IMR-90 (cell line): ENCODE measurements around the gene TMEM247. TPM values are rescaled to one million over a fixed set of nuclear protein-coding genes. Genes with fewer than 3 reads are reported as not detected.

Source experiments
- ATAC-seq: fragments of 200-7000 bp; cut with Tn5 transposase; 2 replicates; pipeline ENCODE4 v1.9.1; 2020; ENCODE audit warnings: low read depth, mild to moderate bottlenecking, moderate library complexity
- BruUV-seq: library from RNA; stranded (reverse); fragments of 400-500 nt; replicated peaks from 2 replicates; lab custom pipeline; 2021; lab: Mats Ljungman, UMichigan
- CTCF ChIA-PET: fragments of 300-600 bp; formaldehyde crosslinking; extraction: SDS; loops from one replicate; lab custom pipeline; 2021; ENCODE audit warnings: antibody characterized with exemption; lab: Yijun Ruan, JAX
- POLR2A ChIA-PET: fragments of 300-600 bp; sonication (Branson Sonifier 250); formaldehyde crosslinking; loops from one replicate; lab custom pipeline; 2022; ENCODE audit warnings: antibody characterized with exemption; ENCODE audit not compliant: unreplicated experiment; lab: Charles Lee
- DNase-seq: peaks from one replicate; pipeline ENCODE4 v3.0.0; 2013
- H2AFZ ChIP-seq: replicated peaks from 2 replicates; pipeline ENCODE3; 2013; ENCODE audit warnings: low read length, mild to moderate bottlenecking; ENCODE audit not compliant: poor library complexity
- H2AK5ac ChIP-seq: 2 replicates; pipeline ENCODE4 v1.6.1; 2013; ENCODE audit warnings: low read depth, low read length, inconsistent platforms
- H2AK9ac ChIP-seq: replicated peaks from 2 replicates; pipeline ENCODE3; 2013; ENCODE audit warnings: mild to moderate bottlenecking, low read depth, low read length, moderate library complexity; ENCODE audit not compliant: poor library complexity
- H2BK120ac ChIP-seq: 2 replicates; pipeline ENCODE4 v1.6.1; 2013; ENCODE audit warnings: low read depth, low read length, inconsistent platforms
- H2BK15ac ChIP-seq: 3 replicates; pipeline ENCODE4 v1.6.1; 2013; ENCODE audit warnings: low read depth, low read length, inconsistent platforms
- H2BK20ac ChIP-seq: 2 replicates; pipeline ENCODE4 v1.6.1; 2013; ENCODE audit warnings: low read depth, mild to moderate bottlenecking, inconsistent platforms, low read length, moderate library complexity
- H2BK5ac ChIP-seq: 2 replicates; pipeline ENCODE4 v1.6.1; 2013; ENCODE audit warnings: mild to moderate bottlenecking, low read depth, low read length, inconsistent platforms; ENCODE audit not compliant: poor library complexity, severe bottlenecking
- H3K14ac ChIP-seq: replicated peaks from 2 replicates; pipeline ENCODE4 v1.6.1; 2013; ENCODE audit warnings: low read depth, low read length, inconsistent platforms
- H3K18ac ChIP-seq: 2 replicates; pipeline ENCODE4 v1.6.1; 2013; ENCODE audit warnings: low read depth, low read length, control low read depth
- H3K23ac ChIP-seq: 2 replicates; pipeline ENCODE4 v1.6.1; 2013; ENCODE audit warnings: low read depth, low read length, inconsistent platforms
- H3K27ac ChIP-seq: 2 replicates; pipeline ENCODE4 v1.5.1; 2013; ENCODE audit warnings: mild to moderate bottlenecking, control low read depth, low read length; ENCODE audit not compliant: insufficient read depth
- H3K27me3 ChIP-seq: 2 replicates; pipeline ENCODE4 v1.6.1; 2013; ENCODE audit warnings: low read length; ENCODE audit not compliant: control insufficient read depth, insufficient read depth
- H3K36me3 ChIP-seq: 2 replicates; pipeline ENCODE4 v1.6.1; 2013; ENCODE audit warnings: low read length, mixed read lengths; ENCODE audit not compliant: control insufficient read depth, insufficient read depth
- H3K4ac ChIP-seq: 2 replicates; pipeline ENCODE4 v1.6.1; 2013; ENCODE audit warnings: low read depth, low read length, inconsistent platforms
- H3K4me1 ChIP-seq: 2 replicates; pipeline ENCODE4 v1.6.1; 2013; ENCODE audit warnings: low read length, mixed read lengths; ENCODE audit not compliant: control insufficient read depth, insufficient read depth
- H3K4me2 ChIP-seq: 2 replicates; pipeline ENCODE4 v1.6.1; 2013; ENCODE audit warnings: low read depth, mild to moderate bottlenecking, control low read depth, low read length, moderate library complexity
- H3K4me3 ChIP-seq: 2 replicates; pipeline ENCODE4 v1.5.1; 2013; ENCODE audit warnings: low read depth, mild to moderate bottlenecking, control low read depth, low read length, moderate library complexity; ENCODE audit not compliant: insufficient read depth
- H3K56ac ChIP-seq: 2 replicates; pipeline ENCODE4 v1.6.1; 2013; ENCODE audit warnings: low read length, inconsistent platforms; ENCODE audit not compliant: insufficient read depth; ENCODE audit errors: extremely low read depth
- H3K79me1 ChIP-seq, 2 experiments: 2 replicates each; pipeline ENCODE4 v1.6.1; 2013; ENCODE audit warnings: low read length in 2 of 2, inconsistent platforms in 1 of 2, low read depth in 1 of 2
- H3K9ac ChIP-seq: 2 replicates; pipeline ENCODE4 v1.6.1; 2013; ENCODE audit warnings: low read depth, low read length, control low read depth
- H3K9me1 ChIP-seq: 2 replicates; pipeline ENCODE4 v1.6.1; 2013; ENCODE audit warnings: low read length, inconsistent platforms; ENCODE audit not compliant: insufficient read depth
- H3K9me3 ChIP-seq: 2 replicates; pipeline ENCODE4 v1.6.1; 2013; ENCODE audit warnings: low read length; ENCODE audit not compliant: control insufficient read depth, insufficient read depth
- H4K20me1 ChIP-seq: 2 replicates; pipeline ENCODE4 v1.6.1; 2013; ENCODE audit warnings: low read length, inconsistent platforms; ENCODE audit not compliant: insufficient read depth
- H4K5ac ChIP-seq: 2 replicates; pipeline ENCODE4 v1.6.1; 2013; ENCODE audit warnings: mild to moderate bottlenecking, low read depth, low read length, control low read depth
- H4K8ac ChIP-seq, 2 experiments: 2 replicates each; pipeline ENCODE4 v1.6.1; 2013; ENCODE audit warnings: low read depth in 2 of 2, low read length in 2 of 2, control low read depth in 1 of 2, inconsistent platforms in 1 of 2
- H4K91ac ChIP-seq: 2 replicates; pipeline ENCODE4 v1.6.1; 2013; ENCODE audit warnings: low read depth, low read length, inconsistent platforms; ENCODE audit not compliant: insufficient read depth
- BHLHE40 ChIP-seq: fragments of 150-350 bp; IDR thresholded peaks from 2 replicates; pipeline ENCODE4 v1.6.1; 2016; ENCODE audit warnings: mild to moderate bottlenecking, low read depth, low read length
- CTCF ChIP-seq: conservative IDR thresholded peaks from 2 replicates; pipeline ENCODE4 v1.5.1; 2012; ENCODE audit warnings: mild to moderate bottlenecking, low read depth, low read length, improper control_type of control experiment
- ELK1 ChIP-seq: fragments of 150-350 bp; IDR thresholded peaks from 2 replicates; pipeline ENCODE4 v1.6.1; 2016; ENCODE audit warnings: low read depth, mild to moderate bottlenecking, low read length, moderate library complexity, borderline replicate concordance
- POLR2A ChIP-seq: IDR thresholded peaks from 2 replicates; pipeline ENCODE4 v1.6.1; 2012; ENCODE audit warnings: mild to moderate bottlenecking, low read depth, low read length
- RAD21 ChIP-seq: IDR thresholded peaks from 2 replicates; pipeline ENCODE4 v1.6.1; 2012; ENCODE audit warnings: low read length, improper control_type of control experiment
- WGBS, 2 experiments: methylation state at CpG; one replicate each; pipeline versions ENCODE4 v1.1.5 to v1.1.7; 2013; ENCODE audit warnings: missing lambda C conversion rate in 2 of 2; ENCODE audit not compliant: insufficient read length in 1 of 2; ENCODE audit errors: extremely low coverage in 2 of 2; 5-methylcytosine and 5-hydroxymethylcytosine counted together
- dilution Hi-C: fragments of 300-500 bp; cut with HindIII; formaldehyde crosslinking; loops from one replicate; pipeline ENCODE4 v1.14.3; 2018; ENCODE audit warnings: low sequenced_read_pairs; ENCODE audit not compliant: unreplicated experiment
- in situ Hi-C: fragments of 300-500 bp; cut with MboI; formaldehyde crosslinking; loops from 3 replicates; pipeline ENCODE4 v1.14.3; 2019; ENCODE audit warnings: low sequenced_read_pairs, inconsistent platforms, mixed read lengths
- intact Hi-C: fragments of 100-400 bp; cut with micrococcal nuclease; formaldehyde crosslinking; loops from 2 replicates; pipeline ENCODE4 v1.10.0; 2022
- polyA plus RNA-seq, 3 experiments: library from polyadenylated mRNA; depleted of rRNA; stranded (reverse); fragments of >200 nt; gene quantifications; 2 replicates each; pipeline ENCODE4 v1.2.3, GENCODE V29; 2012; ENCODE audit warnings: low replicate concordance in 1 of 3
- total RNA-seq: library from RNA; depleted of rRNA; stranded (reverse); fragments of >200 nt; gene quantifications from 2 replicates; pipeline ENCODE4 v1.2.3, GENCODE V29; 2012

TMEM247 gene
- total and polyA plus RNA-seq, 2 of the 4 experiments (the other 2 are of a cell fraction) = not detected

- in situ Hi-C loops = no loop called here
- WGBS, 2 experiments = no CpG with 5 or more reads among the region's 6 CpGs
- no TSS peak for BruUV-seq
These were observed 31.3 kb upstream of the TMEM247 start for GRCh38 chr2:46448111-46448510.

More at GRCh38 chr2:46448111-46448510, 31.3 kb upstream of the TMEM247 start:
- Histone ChIP-seq H4K91ac (no peak overlapping the region), H2AK9ac (no peak overlapping the region), H3K14ac (peak overlapping the region; percentile 12; the same call in 1 of the 2 replicates), H3K4me2 (no peak overlapping the region), H3K79me1 (no peaks in the 10 kb centered on the region), H3K4me3 (no peak overlapping the region), H2BK5ac (no peak overlapping the region), H2BK15ac (no peak overlapping the region), H3K9me1 (no peaks in the 10 kb centered on the region; the same call in 1 of the 2 replicates), H4K20me1 (no peaks in the 10 kb centered on the region), H3K23ac (no peak overlapping the region), H3K9ac (no peak overlapping the region), H2AK5ac (peak overlapping the region; percentile 69; the same call in 1 of the 2 replicates), H2AFZ (no peak overlapping the region), H4K5ac (peak overlapping the region; percentile 36; the same call in 1 of the 2 replicates), H3K18ac (peak overlapping the region; percentile 8; the same call in 1 of the 2 replicates), H3K4ac (peak overlapping the region; percentile 6; the same call in 1 of the 2 replicates), H3K9me3 (0 out of 2 replicates have a peak, but pooled peaks cover 3% of the 10 kb centered on the region), H3K4me1 (peaks cover 17% of the 10 kb centered on the region), H4K8ac (no peak overlapping the region), H3K27me3 (no peaks in the 10 kb centered on the region), H3K27ac (no peak overlapping the region), H2BK20ac (peak overlapping the region; percentile 21; the same call in 1 of the 2 replicates), H2BK120ac (no peak overlapping the region; the same call in 1 of the 2 replicates), H3K36me3 (no peaks in the 10 kb centered on the region), H3K56ac (no peak overlapping the region)
- DNase-seq = no peak
- dilution Hi-C loops = no loop called here
- TF ChIP-seq RAD21 = no peak
- no peak for TF ChIP-seq POLR2A
- TF ChIP-seq BHLHE40 = no peak
- no peak for TF ChIP-seq ELK1
- TF ChIP-seq CTCF = no peak
- POLR2A ChIA-PET = no interaction called here
- no peak for ATAC-seq
- CTCF ChIA-PET = no interaction called here
- intact Hi-C loops = no loop called here
